Nephron (organoid): ENCODE results near the gene TNN.

Experiments used
- H3K27ac Mint-ChIP-seq, 3 experiments: 2 replicates each; pipeline ENCODE4 v1.8.0; 2020; ENCODE audit warnings: mixed read lengths in 3 of 3, mild to moderate bottlenecking in 2 of 3, moderate library complexity in 1 of 3
- H3K27me3 Mint-ChIP-seq: 2 replicates; pipeline ENCODE4 v1.8.0; 2021; ENCODE audit warnings: low read depth, mild to moderate bottlenecking, moderate library complexity, mixed read lengths
- H3K36me3 Mint-ChIP-seq: 2 replicates; pipeline ENCODE4 v1.8.0; 2020; ENCODE audit warnings: low read depth, mixed read lengths
- H3K4me1 Mint-ChIP-seq: 2 replicates; pipeline ENCODE4 v1.8.0; 2020; ENCODE audit warnings: mixed read lengths
- H3K4me3 Mint-ChIP-seq, 3 experiments: 2 replicates each; pipeline ENCODE4 v1.8.0; 2020; ENCODE audit warnings: mild to moderate bottlenecking in 3 of 3, mixed read lengths in 3 of 3, moderate library complexity in 2 of 3
- H3K9me3 Mint-ChIP-seq: 2 replicates; pipeline ENCODE4 v1.8.0; 2020; ENCODE audit warnings: mixed read lengths
- CTCF ChIP-seq, 3 experiments: fragments of 200-600 bp; sonication (generic); IDR thresholded peaks; one replicate each; pipeline ENCODE4 v1.5.0; 2021; ENCODE audit warnings: antibody characterized with exemption in 3 of 3; ENCODE audit not compliant: unreplicated experiment in 3 of 3

Gene TNN

GRCh38 chr1:175114996-175115395, 47.4 kb downstream of the TNN start:
- H3K36me3 Mint-ChIP-seq, result no peaks in the 10 kb centered on the region
- H3K4me3 Mint-ChIP-seq, result no peak overlapping the region
- peaks cover 26% of the 10 kb centered on the region for H3K9me3 Mint-ChIP-seq
- no peaks in the 10 kb centered on the region for H3K4me1 Mint-ChIP-seq
- TF ChIP-seq CTCF (IDR thresholded peaks at IDR 0.05; ENCODE audit: unreplicated experiment in 3 of 3), result no peak
- H3K27ac Mint-ChIP-seq, result no peak overlapping the region
- H3K27me3 Mint-ChIP-seq, result no peaks in the 10 kb centered on the region

- Mint-ChIP-seq H3K27me3 (no peaks in the 10 kb centered on the region), H3K4me1 (no peaks in the 10 kb centered on the region), H3K4me3 (no peak overlapping the region), H3K9me3 (peaks cover 19% of the 10 kb centered on the region), H3K36me3 (no peaks in the 10 kb centered on the region), H3K27ac (no peak overlapping the region)
- no peak for TF ChIP-seq CTCF (IDR thresholded peaks at IDR 0.05; ENCODE audit: unreplicated experiment in 3 of 3)
Observed at GRCh38 chr1:175116210-175116798, 48.7 kb downstream of the TNN start.

GRCh38 chr1:175116903-175117302, 49.3 kb downstream of the TNN start:
- Mint-ChIP-seq H3K27ac (no peak overlapping the region), H3K36me3 (no peaks in the 10 kb centered on the region), H3K9me3 (peaks cover 15% of the 10 kb centered on the region), H3K4me3 (no peak overlapping the region), H3K4me1 (no peaks in the 10 kb centered on the region), H3K27me3 (no peaks in the 10 kb centered on the region)
- TF ChIP-seq CTCF (IDR thresholded peaks at IDR 0.05; ENCODE audit: unreplicated experiment in 3 of 3), result no peak

- Mint-ChIP-seq H3K4me3 (no peak overlapping the region), H3K27me3 (no peaks in the 10 kb centered on the region)
- no peak for TF ChIP-seq CTCF (IDR thresholded peaks at IDR 0.05; ENCODE audit: unreplicated experiment in 3 of 3)
Observed at GRCh38 chr1:175118375-175119367, 51.0 kb downstream of the TNN start.

GRCh38 chr1:175120511-175120910, 52.9 kb downstream of the TNN start:
- Mint-ChIP-seq H3K36me3 (no peaks in the 10 kb centered on the region), H3K9me3 (no peaks in the 10 kb centered on the region), H3K4me3 (no peak overlapping the region), H3K27ac (no peak overlapping the region), H3K27me3 (no peaks in the 10 kb centered on the region), H3K4me1 (peaks cover 6% of the 10 kb centered on the region)
- TF ChIP-seq CTCF (IDR thresholded peaks at IDR 0.05; ENCODE audit: unreplicated experiment in 3 of 3), result no peak

More at GRCh38 chr1:175118375-175119367, 51.0 kb downstream of the TNN start:
- H3K27ac Mint-ChIP-seq, result no peak overlapping the region
- no peaks in the 10 kb centered on the region for H3K36me3 Mint-ChIP-seq
- no peaks in the 10 kb centered on the region for H3K4me1 Mint-ChIP-seq
- H3K9me3 Mint-ChIP-seq, result peaks cover 4% of the 10 kb centered on the region
